SK-N-SH (cell line): Measurements from ENCODE around the gene TAS2R19. TPM values are rescaled to one million over a fixed set of nuclear protein-coding genes. Genes with fewer than 3 reads are reported as not detected.

Source experiments
- CTCF ChIA-PET: fragments of 300-600, 350-600 bp; formaldehyde crosslinking; extraction: SDS; loops from one replicate; lab custom pipeline; 2021; lab: Yijun Ruan, JAX
- POLR2A ChIA-PET: fragments of 350-600 bp; sonication (Branson Sonifier 250); formaldehyde crosslinking; extraction: SDS; loops from one replicate; lab custom pipeline; 2020; ENCODE audit warnings: antibody characterized with exemption, inconsistent platforms; lab: Yijun Ruan, JAX
- DNase-seq: peaks from one replicate; pipeline ENCODE4 v3.0.0; 2012
- H2AFZ ChIP-seq: fragments of 200-600 bp; sonication (generic); 2 replicates; pipeline ENCODE4 v1.8.1; 2016; ENCODE audit warnings: antibody characterized with exemption, mild to moderate bottlenecking, low read depth
- H3F3A ChIP-seq: fragments of 200-600 bp; sonication (generic); replicated peaks from 2 replicates; pipeline ENCODE3; 2016; ENCODE audit warnings: antibody characterized with exemption, mild to moderate bottlenecking; ENCODE audit not compliant: insufficient read depth
- H3K27ac ChIP-seq, 2 experiments: fragments of 200-500 bp in 1 of 2; fragments of 200-600 bp in 1 of 2; sonication (Bioruptor generic) in 1 of 2; sonication (generic), shearing (Covaris generic) in 1 of 2; 2 replicates each; pipeline versions ENCODE4 v1.5.1 to v1.6.1; 2014 to 2016; ENCODE audit warnings: low read depth in 2 of 2, inconsistent platforms in 1 of 2, low read length in 1 of 2, mild to moderate bottlenecking in 1 of 2, mixed read lengths in 1 of 2
- H3K27me3 ChIP-seq: fragments of 200-600 bp; sonication (generic), shearing (Covaris generic); 2 replicates; pipeline ENCODE4 v1.6.1; 2016; ENCODE audit warnings: mixed run types; ENCODE audit not compliant: insufficient read depth
- H3K36me3 ChIP-seq, 2 experiments: fragments of 200-500 bp in 1 of 2; fragments of 200-600 bp in 1 of 2; sonication (Bioruptor generic) in 1 of 2; sonication (generic) in 1 of 2; replicated peaks in 1 of 2; 2 replicates each; pipeline versions ENCODE3 to v1.5.1; 2014 to 2016; ENCODE audit warnings: low read length in 1 of 2, mild to moderate bottlenecking in 1 of 2; ENCODE audit not compliant: insufficient read depth in 2 of 2, control insufficient read depth in 1 of 2
- H3K4me1 ChIP-seq, 2 experiments: fragments of 200-500 bp in 1 of 2; fragments of 200-600 bp in 1 of 2; sonication (Bioruptor generic) in 1 of 2; sonication (generic), shearing (Covaris generic) in 1 of 2; 2 replicates each; pipeline versions ENCODE4 v1.5.1 to v1.6.1; 2014 to 2016; ENCODE audit warnings: low read depth in 1 of 2, low read length in 1 of 2, mixed run types in 1 of 2; ENCODE audit not compliant: insufficient read depth in 2 of 2, control insufficient read depth in 1 of 2
- H3K4me2 ChIP-seq: fragments of 200-600 bp; sonication (generic), shearing (Covaris generic); 2 replicates; pipeline ENCODE4 v1.6.1; 2017; ENCODE audit warnings: mixed run types
- H3K4me3 ChIP-seq, 2 experiments: fragments of 200-500 bp in 1 of 2; fragments of 200-600 bp in 1 of 2; sonication (Bioruptor generic) in 1 of 2; sonication (generic), shearing (Covaris generic) in 1 of 2; 2 replicates each; pipeline versions ENCODE4 v1.5.1 to v1.8.1; 2014 to 2016; ENCODE audit warnings: low read depth in 2 of 2, inconsistent platforms in 1 of 2, low read length in 1 of 2, mild to moderate bottlenecking in 1 of 2, mixed read lengths in 1 of 2, moderate library complexity in 1 of 2
- H3K79me2 ChIP-seq: fragments of 200-600 bp; sonication (generic); 2 replicates; pipeline ENCODE4 v1.8.1; 2017; ENCODE audit warnings: mild to moderate bottlenecking; ENCODE audit not compliant: insufficient read depth
- H3K9ac ChIP-seq: fragments of 200-600 bp; sonication (generic); 2 replicates; pipeline ENCODE4 v1.6.1; 2017; ENCODE audit warnings: mixed run types
- H3K9me2 ChIP-seq: fragments of 200-600 bp; sonication (generic); 2 replicates; pipeline ENCODE4 v1.6.1; 2017; ENCODE audit warnings: mixed run types
- H3K9me3 ChIP-seq: fragments of 200-600 bp; sonication (generic); 2 replicates; pipeline ENCODE4 v1.6.1; 2017; ENCODE audit warnings: mixed run types, mild to moderate bottlenecking, moderate library complexity
- H4K20me1 ChIP-seq: fragments of 200-600 bp; sonication (generic); 2 replicates; pipeline ENCODE4 v1.6.1; 2017; ENCODE audit warnings: mild to moderate bottlenecking, mixed run types; ENCODE audit not compliant: insufficient read depth
- CHD2 ChIP-seq: fragments of 150-350 bp; IDR thresholded peaks from 2 replicates; pipeline ENCODE4 v1.6.1; 2018; ENCODE audit warnings: low read length; ENCODE audit not compliant: partially characterized antibody
- CTCF ChIP-seq: fragments of 200-600 bp; sonication (generic); IDR thresholded peaks from 2 replicates; pipeline ENCODE4 v1.6.1; 2017; ENCODE audit warnings: antibody characterized with exemption, mild to moderate bottlenecking, moderate library complexity
- EP300 ChIP-seq, 2 experiments: IDR thresholded peaks; 2 replicates each; pipeline versions ENCODE4 v1.4.0 to v1.6.1; 2012; ENCODE audit warnings: borderline replicate concordance in 1 of 2, low read depth in 1 of 2, low read length in 1 of 2
- GABPA ChIP-seq: IDR thresholded peaks from 2 replicates; pipeline ENCODE4 v1.4.0; 2012; ENCODE audit warnings: low read depth, mild to moderate bottlenecking
- MEF2A ChIP-seq: IDR thresholded peaks from 2 replicates; pipeline ENCODE4 v1.4.0; 2012; ENCODE audit warnings: low read depth, borderline replicate concordance
- NRF1 ChIP-seq: IDR thresholded peaks from 2 replicates; pipeline ENCODE4 v1.6.1; 2012; ENCODE audit warnings: low read depth, mild to moderate bottlenecking, low read length
- RXRA ChIP-seq: IDR thresholded peaks from 2 replicates; pipeline ENCODE4 v1.4.0; 2012; ENCODE audit warnings: low read depth, mild to moderate bottlenecking, borderline replicate concordance
- TEAD4 ChIP-seq: IDR thresholded peaks from 2 replicates; pipeline ENCODE4 v1.4.0; 2012; ENCODE audit warnings: mild to moderate bottlenecking, borderline replicate concordance; ENCODE audit not compliant: insufficient read depth
- YY1 ChIP-seq: IDR thresholded peaks from 2 replicates; pipeline ENCODE4 v1.4.0; 2012; ENCODE audit warnings: low read depth, mild to moderate bottlenecking
- ZBTB33 ChIP-seq: IDR thresholded peaks from 2 replicates; pipeline ENCODE4 v1.4.0; 2012; ENCODE audit warnings: low read depth, borderline replicate concordance
- WGBS: methylation state at CpG from one replicate; pipeline ENCODE4 v1.1.6; 2017; ENCODE audit warnings: low lambda C conversion rate; 5-methylcytosine and 5-hydroxymethylcytosine counted together
- polyA plus RNA-seq, 3 experiments: library from polyadenylated mRNA; depleted of rRNA; stranded (reverse); fragments of >200 nt; gene quantifications; 2 replicates each; pipeline ENCODE4 v1.2.3, GENCODE V29; 2012

TAS2R19 gene
- polyA plus RNA-seq, 1 of the 3 experiments (the other 2 are of a cell fraction) = 0.15 TPM

- H3K79me2 ChIP-seq = no peaks in the 10 kb centered on the region
- POLR2A ChIA-PET = no interaction called here
- DNase-seq = no peak
- no peak overlapping the region for H2AFZ ChIP-seq
- H3K9ac ChIP-seq = no peak overlapping the region
- no peaks in the 10 kb centered on the region for H3K9me2 ChIP-seq
- H3K27ac ChIP-seq = no peak overlapping the region
- H3K4me1 ChIP-seq = no peaks in the 10 kb centered on the region
- TF ChIP-seq TEAD4 = no peak
- no peak for TF ChIP-seq MEF2A
- no peak for TF ChIP-seq NRF1
- no peak for TF ChIP-seq RXRA
- CTCF ChIA-PET = no interaction called here
- no peaks in the 10 kb centered on the region for H3F3A ChIP-seq
- no peaks in the 10 kb centered on the region for H4K20me1 ChIP-seq
- no peaks in the 10 kb centered on the region for H3K9me3 ChIP-seq
- 0% methylated on average over 1 of the region's 1 CpG for WGBS
- H3K4me2 ChIP-seq = no peak overlapping the region
- H3K36me3 ChIP-seq = no peaks in the 10 kb centered on the region
- no peak overlapping the region for H3K4me3 ChIP-seq
- H3K27me3 ChIP-seq = no peaks in the 10 kb centered on the region
Observed at GRCh38 chr12:11070999-11071398, 48.6 kb upstream of the TAS2R19 start.

- no peaks in the 10 kb centered on the region for H3K27me3 ChIP-seq
- ChIA-PET POLR2A (no interaction called here), CTCF (no interaction called here)
- H3K36me3 ChIP-seq = no peaks in the 10 kb centered on the region
- H3F3A ChIP-seq = no peaks in the 10 kb centered on the region
- H3K4me2 ChIP-seq = no peak overlapping the region
- WGBS = 75% methylated on average over 5 of the region's 5 CpGs
- no peak overlapping the region for H3K27ac ChIP-seq
- H4K20me1 ChIP-seq = no peaks in the 10 kb centered on the region
- DNase-seq = no peak
- H3K4me1 ChIP-seq = no peaks in the 10 kb centered on the region
- no peak overlapping the region for H3K4me3 ChIP-seq
- H3K9me3 ChIP-seq = no peaks in the 10 kb centered on the region
- no peak for TF ChIP-seq GABPA
- no peak for TF ChIP-seq MEF2A
- TF ChIP-seq EP300 (IDR thresholded peaks at IDR 0.05; ENCODE audit: borderline replicate concordance in 1 of 2, low read depth in 1 of 2, low read length in 1 of 2) = no peak
- TF ChIP-seq TEAD4 = no peak
- TF ChIP-seq ZBTB33 = no peak
- no peak for TF ChIP-seq CTCF
- no peak for TF ChIP-seq CHD2
- TF ChIP-seq YY1 = no peak
- no peaks in the 10 kb centered on the region for H3K9me2 ChIP-seq
- no peak overlapping the region for H3K9ac ChIP-seq
- no peak overlapping the region for H2AFZ ChIP-seq
- 0 out of 2 replicates have a peak, but pooled peaks cover 3% of the 10 kb centered on the region for H3K79me2 ChIP-seq
Observed at GRCh38 chr12:11069854-11070365, 47.5 kb upstream of the TAS2R19 start.
